ENCODE results near the gene KLF6. TPM values are rescaled to one million over a fixed set of nuclear protein-coding genes. Genes with fewer than 3 reads are reported as not detected.

Gene KLF6
- total and polyA plus RNA-seq, 9 of the 15 experiments (the other 6 are each of a cell fraction or from before 2014, with no cell fraction given) = 3.2 to 23.9 (median 8.0) TPM

- TF ChIP-seq POLR2AphosphoS5 (IDR thresholded peaks at IDR 0.05; ENCODE audit: control insufficient read depth, insufficient read depth, low read depth, low read length) (peak; percentile 47; the same call in 1 of the 2 replicates), ZKSCAN8 (CRISPR knock-in tag; IDR thresholded peaks at IDR 0.05) (no peak), TFAP4 (CRISPR knock-in tag; IDR thresholded peaks at IDR 0.05; ENCODE audit: borderline replicate concordance) (peak; percentile 58; the same call in 1 of the 2 replicates), ILK (tag; IDR thresholded peaks at IDR 0.05; ENCODE audit: borderline replicate concordance, low read depth) (no peak), STAT5A (IDR thresholded peaks at IDR 0.05; ENCODE audit: borderline replicate concordance, low read length) (no peak), CCAR2 (IDR thresholded peaks at IDR 0.05; ENCODE audit: low read depth, low read length) (no peak), HMBOX1 (IDR thresholded peaks at IDR 0.05) (no peak), RHOXF2B (CRISPR knock-in tag; conservative IDR thresholded peaks at IDR 0.05) (no peak), ZBTB49 (CRISPR knock-in tag; IDR thresholded peaks at IDR 0.05; ENCODE audit: borderline replicate concordance) (no peak), ZNF764 (CRISPR knock-in tag; IDR thresholded peaks at IDR 0.05; ENCODE audit: low read depth) (no peak), TFAM (CRISPR knock-in tag; conservative IDR thresholded peaks at IDR 0.05) (no peak), HMG20A (CRISPR knock-in tag; conservative IDR thresholded peaks at IDR 0.05) (no peak), CTCFL (IDR thresholded peaks at IDR 0.05; ENCODE audit: borderline replicate concordance, insufficient read depth, low read depth, low read length, poor library complexity, severe bottlenecking) (no peak), CBX8 (IDR thresholded peaks at IDR 0.05; ENCODE audit: borderline replicate concordance, extremely low read depth, low read depth, low read length, poor library complexity, severe bottlenecking) (no peak), JUND (IDR thresholded peaks at IDR 0.05; ENCODE audit: borderline replicate concordance, low read depth, low read length) (0 out of 2 replicates have a peak, but pooled peaks have one; percentile 22), JUND (tag; IDR thresholded peaks at IDR 0.05; ENCODE audit: borderline replicate concordance, low read depth, low read length) (peak; percentile 36; the same call in 1 of the 3 replicates), WHSC1 (IDR thresholded peaks at IDR 0.05; ENCODE audit: low read length) (no peak), TBL1XR1 (IDR thresholded peaks at IDR 0.05; ENCODE audit: low read length in 2 of 2) (peak in 1 of 2 experiments; percentile 44; a peak in 1 of 4 replicates), ZNF408 (CRISPR knock-in tag; IDR thresholded peaks at IDR 0.05; ENCODE audit: low read depth) (no peak), EP300 (IDR thresholded peaks at IDR 0.05; ENCODE audit: low read length) (peak; percentile 10; the same call in 1 of the 2 replicates)
Observed at GRCh38 chr10:3776796-3777571, 8.0 kb downstream of the KLF6 start (continued).

All from K562 (cell line).